Measurements from ENCODE around the gene ZMIZ2.

The ZMIZ2 gene

DNA sequence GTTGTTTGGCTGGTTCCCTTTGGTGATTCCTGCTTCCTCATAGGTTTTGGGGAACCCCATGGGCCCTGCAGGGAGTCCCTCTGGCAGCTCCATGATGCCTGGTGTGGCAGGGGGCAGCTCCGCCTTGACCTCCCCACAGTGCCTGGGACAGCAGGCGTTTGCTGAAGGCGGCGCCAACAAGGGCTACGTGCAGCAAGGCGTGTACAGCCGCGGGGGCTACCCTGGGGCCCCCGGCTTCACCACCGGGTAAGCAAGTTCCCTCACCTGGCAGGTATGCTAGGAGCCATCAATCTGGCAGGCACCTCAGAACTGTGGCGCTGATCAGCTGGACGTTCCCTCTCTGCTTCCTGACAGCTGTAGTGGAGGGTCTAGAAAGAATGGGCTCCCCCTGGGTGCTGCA, 8.3 kb downstream of the ZMIZ2 start:
- DNase-seq (ENCODE audit: low read depth), result no peak

DNA sequence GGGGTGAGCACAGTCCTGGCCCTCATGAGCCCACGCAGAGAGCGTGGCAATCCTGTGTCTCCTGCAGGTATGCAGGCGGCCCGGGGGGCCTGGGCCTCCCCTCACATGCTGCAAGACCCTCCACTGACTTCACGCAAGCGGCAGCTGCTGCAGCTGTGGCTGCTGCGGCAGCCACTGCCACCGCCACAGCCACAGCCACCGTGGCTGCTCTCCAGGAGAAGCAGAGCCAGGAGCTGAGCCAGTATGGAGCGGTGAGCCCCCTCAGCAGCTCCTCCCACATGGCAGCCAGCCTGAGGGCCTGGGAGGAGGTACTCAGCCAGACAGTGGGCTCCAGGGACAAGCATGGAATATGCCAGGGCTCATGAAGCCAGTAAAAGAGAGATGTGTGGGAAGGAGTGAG, 8.7 kb downstream of the ZMIZ2 start:
- DNase-seq (ENCODE audit: low read depth), result no peak

DNA sequence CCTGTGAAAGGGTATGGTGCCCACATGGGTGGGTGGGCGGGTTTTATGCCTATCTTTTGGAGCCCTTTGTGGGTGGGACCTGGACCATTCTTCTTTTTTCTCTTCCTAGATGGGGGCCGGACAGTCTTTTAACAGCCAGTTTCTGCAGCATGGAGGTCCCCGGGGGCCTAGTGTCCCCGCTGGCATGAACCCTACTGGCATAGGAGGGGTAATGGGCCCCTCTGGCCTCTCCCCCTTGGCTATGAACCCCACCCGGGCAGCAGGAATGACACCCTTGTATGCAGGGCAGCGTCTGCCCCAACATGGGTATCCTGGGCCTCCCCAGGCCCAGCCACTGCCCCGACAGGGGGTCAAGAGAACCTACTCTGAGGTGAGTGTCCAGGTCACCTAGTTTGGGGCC, 9.1 kb downstream of the ZMIZ2 start:
- no peak for DNase-seq (ENCODE audit: low read depth)

DNA sequence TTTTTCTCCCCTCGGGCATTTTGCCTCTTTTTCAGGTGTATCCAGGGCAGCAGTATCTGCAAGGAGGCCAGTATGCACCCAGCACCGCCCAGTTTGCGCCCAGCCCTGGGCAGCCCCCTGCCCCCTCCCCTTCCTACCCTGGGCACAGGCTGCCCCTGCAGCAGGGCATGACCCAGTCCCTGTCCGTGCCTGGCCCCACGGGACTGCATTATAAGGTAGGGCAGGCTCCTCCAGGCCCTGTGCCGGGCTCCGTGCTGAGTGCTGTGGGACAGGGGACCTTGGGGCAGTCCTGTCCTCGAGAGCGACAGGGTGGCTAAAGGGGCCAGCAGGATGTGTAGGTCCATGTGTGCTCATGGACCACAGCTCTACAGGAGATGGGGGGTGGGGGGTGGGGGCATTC, 10.6 kb downstream of the ZMIZ2 start:
- no peak for DNase-seq (ENCODE audit: low read depth)

DNA sequence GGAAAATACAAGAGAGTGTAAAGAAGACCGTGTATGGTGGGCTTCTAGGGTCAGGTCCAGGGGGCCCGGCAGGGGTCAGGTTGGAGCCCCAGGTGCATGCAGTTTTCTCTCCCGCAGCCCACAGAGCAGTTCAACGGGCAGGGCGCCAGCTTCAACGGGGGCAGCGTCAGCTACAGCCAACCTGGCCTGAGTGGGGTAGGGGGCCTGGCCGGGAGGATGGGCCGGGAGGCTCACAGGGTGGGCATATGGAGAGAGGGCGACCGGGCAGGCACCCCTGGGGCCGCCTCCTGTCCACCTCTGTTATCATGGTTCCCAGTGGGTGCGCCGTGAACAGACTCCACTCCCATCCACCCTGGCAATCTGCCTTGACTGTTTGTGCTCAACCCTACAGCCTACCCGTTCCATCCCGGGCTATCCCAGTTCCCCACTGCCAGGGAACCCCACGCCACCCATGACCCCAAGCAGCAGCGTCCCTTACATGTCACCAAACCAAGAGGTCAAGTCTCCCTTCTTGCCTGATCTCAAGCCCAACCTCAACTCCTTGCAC, 11.5 kb downstream of the ZMIZ2 start:
- DNase-seq (ENCODE audit: low read depth), result no peak

DNA sequence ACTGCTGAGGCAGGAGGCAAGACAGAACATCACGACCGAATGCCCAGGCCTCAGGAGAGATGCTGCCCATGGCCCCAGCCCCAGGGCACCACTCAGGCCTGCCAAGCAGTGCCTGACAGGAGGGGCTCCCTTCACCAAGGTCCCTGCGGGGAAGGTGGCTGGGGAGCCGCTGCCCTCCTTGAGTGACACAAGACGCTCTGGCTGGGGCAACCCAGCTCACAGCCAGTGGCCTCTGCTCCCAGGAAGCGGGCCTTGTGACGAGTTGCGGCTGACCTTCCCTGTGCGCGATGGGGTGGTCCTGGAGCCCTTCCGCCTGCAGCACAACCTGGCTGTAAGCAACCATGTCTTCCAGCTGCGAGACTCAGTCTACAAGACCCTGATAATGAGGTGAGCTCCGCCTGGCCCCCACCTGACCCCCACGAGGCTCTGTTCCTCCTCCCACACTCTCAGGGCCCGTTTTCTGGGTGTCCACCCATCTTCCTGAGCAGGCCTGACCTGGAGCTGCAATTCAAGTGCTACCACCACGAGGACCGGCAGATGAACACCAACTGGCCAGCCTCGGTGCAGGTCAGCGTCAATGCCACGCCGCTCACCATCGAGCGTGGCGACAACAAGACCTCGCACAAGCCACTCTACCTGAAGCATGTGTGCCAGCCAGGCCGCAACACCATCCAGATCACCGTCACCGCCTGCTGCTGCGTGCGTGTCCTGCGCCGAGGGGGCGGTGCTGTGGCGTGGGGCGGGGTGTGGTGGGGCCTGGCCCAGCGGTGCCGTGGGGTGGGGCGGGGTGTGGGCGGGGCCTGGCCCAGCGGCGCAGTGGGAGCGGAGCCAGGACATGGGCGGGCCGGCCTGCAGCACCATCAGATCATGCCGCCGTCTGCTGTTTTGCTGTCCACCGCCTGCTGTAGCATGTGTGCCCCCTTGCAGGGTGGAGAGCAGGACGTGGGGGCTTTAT, 12.8 kb downstream of the ZMIZ2 start:
- peak; percentile 31 for DNase-seq (ENCODE audit: low read depth)

DNA sequence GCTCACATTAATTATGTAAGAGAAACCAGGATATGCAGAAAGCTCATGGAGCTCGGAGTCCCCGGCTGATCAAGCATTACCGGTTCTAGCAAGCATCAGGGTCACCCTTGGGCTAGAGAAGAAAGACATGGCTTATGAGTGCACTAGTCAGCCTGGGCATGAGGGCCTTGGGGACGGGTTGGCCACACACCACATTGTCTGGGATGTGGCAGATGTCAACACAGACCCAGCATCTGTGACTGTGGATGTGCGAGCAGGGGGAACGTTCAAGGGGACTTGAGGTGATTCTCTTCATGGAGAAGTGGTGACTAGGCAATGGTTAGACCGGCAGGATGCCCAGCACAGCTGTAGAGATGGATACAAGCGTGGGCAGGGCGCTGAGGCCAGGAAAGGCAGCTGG, 13.7 kb downstream of the ZMIZ2 start:
- DNase-seq (ENCODE audit: low read depth), result no peak

DNA sequence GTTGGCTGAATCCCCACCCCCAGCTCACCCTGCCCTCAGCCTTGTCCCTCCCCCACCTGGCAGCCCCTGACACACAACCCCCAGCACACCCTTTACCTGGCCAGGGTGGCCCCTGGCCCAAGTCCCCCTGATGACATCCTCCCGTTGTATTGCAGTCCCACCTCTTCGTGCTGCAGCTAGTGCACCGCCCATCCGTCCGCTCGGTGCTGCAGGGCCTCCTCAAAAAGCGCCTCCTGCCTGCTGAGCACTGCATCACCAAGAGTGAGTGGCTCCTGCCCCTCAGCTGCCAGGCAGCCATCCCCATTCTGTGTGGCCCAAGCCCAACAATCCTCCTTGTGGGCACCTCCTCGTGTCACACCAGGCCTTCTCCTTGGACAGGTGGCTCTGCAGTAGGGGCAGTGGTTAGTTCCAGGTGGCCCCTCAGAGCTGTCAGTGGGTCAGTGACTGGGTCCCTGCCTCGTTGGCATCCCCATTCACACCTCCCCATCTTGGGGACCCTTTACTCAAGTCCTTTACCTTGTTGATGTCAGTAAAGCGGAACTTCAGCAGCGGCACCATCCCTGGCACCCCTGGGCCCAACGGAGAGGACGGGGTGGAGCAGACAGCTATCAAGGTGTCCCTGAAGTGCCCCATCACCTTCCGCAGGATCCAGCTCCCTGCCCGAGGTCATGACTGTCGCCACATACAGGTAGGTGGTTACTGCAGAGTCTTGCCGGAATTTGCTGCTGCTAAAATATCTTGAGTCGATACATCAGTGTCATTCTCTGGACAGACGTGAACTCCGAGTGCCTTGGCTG, 14.3 kb downstream of the ZMIZ2 start:
- no peak for DNase-seq (ENCODE audit: low read depth)

GRCh38 chr7:44764081-44764480, 15.4 kb downstream of the ZMIZ2 start:
- DNase-seq (ENCODE audit: low read depth), result no peak

DNA sequence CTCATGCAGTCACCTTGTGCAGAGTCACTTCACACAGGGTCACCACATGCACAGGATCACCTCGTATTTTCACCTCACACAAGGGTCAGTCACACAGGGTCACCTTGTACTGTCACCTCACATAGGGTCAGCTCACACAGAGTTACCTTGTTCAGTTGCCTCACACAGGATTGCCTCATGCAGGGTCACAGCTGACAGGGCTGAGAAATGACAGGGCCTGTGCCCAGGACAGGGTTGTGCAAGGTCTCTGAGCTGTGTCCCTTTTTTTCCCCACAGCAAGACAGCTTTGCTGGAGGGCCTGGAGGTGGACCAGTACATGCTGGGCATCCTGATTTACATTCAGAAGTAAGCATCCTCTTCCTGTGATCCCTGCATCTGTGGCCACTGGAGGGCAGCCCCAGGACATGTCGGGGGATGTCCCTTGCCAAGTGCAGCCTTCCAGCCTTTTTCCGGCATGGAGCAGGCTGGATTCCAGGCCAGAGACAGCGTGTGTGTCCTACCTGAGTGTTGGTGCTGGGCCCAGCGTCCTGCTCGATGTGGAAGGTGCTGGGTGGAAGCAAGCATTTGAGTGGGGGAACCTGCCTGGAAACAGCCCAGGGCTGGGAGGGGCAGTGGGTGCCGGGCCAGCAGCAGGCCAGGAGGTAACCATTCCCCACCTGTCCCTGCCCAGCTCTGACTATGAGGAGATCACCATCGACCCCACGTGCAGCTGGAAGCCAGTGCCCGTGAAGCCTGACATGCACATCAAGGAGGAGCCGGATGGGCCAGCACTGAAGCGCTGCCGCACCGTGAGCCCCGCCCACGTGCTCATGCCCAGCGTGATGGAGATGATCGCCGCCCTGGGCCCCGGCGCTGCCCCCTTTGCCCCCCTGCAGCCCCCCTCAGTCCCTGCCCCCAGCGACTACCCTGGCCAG, 16.3 kb downstream of the ZMIZ2 start:
- DNase-seq (ENCODE audit: low read depth), result no peak

DNA sequence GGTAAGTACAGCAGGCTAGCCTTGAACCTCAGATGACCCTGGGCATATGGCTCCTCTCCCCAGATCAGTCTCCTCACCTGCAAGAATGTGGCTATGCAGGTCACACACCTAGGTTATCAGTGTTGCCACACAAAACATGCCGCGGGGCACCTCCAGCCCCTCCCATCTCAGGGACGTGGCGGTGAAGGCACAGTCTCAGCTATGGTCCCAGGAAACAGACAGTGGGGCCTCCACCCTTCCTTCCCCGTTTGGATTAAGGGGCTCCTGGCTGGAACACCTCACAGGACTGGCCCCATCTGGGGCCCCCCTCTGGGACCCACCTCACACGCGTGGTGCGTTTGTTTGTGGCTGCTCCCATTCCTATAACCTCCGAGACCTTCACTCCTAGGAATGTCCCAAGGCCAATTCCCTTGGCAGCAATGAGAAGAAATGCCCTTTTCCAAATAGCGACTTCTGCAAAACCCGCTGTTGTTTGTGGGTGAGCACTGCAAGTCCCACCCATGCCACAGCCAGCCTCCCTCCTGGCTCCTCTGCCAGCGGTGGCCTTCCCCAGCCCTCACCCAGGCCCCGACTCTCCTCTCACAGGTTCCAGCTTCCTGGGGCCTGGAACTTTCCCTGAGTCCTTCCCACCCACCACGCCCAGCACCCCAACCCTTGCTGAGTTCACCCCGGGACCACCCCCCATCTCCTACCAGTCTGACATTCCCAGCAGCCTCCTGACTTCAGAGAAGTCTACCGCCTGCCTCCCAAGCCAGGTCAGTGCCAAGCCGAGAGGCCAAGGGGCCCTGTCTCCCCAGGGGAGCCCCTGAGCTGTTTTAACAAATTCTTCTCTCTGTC, 17.1 kb downstream of the ZMIZ2 start:
- no peak for DNase-seq (ENCODE audit: low read depth)

- no peak for DNase-seq (ENCODE audit: low read depth)
These were observed 17.8 kb downstream of the ZMIZ2 start for GRCh38 chr7:44766416-44766801.

GRCh38 chr7:44767134-44767911, 18.7 kb downstream of the ZMIZ2 start:
- no peak for DNase-seq (ENCODE audit: low read depth)

DNA sequence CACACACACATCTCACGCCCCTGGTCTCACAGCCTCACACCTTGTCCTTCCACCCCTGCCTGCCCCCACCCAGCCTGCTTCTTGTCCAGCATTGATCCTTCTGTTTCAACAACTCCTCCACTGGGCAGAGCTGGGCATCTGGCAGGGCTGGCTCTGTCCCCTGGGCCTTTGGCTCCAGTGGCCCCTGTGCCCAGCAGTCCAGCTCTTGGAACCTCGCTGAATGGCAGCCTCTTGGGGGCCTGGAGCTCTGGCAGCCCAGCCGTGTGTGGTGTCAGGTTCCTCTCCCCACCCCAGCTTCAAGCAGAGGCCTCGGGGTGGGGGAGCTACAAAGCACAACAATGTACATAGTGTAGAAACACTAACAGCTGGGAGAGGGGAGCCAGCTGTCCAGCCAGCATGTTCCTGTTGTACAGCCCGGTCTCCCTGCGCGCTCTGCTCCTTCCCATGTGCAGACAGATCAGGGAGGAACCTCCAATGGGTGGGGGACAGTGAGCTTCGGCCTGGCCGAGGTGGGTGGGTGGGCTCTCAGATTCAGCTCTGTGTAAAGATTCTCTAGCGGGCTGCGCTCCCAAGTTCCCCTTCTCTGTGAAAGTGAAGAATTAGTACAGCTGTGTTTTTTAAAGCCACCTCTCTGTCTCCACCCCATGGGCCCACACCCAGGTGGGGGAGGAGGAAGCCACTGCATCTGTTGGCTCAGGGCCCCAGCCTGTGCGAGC, 19.4 kb downstream of the ZMIZ2 start:
- peak; percentile 52 for DNase-seq (ENCODE audit: low read depth)

DNA sequence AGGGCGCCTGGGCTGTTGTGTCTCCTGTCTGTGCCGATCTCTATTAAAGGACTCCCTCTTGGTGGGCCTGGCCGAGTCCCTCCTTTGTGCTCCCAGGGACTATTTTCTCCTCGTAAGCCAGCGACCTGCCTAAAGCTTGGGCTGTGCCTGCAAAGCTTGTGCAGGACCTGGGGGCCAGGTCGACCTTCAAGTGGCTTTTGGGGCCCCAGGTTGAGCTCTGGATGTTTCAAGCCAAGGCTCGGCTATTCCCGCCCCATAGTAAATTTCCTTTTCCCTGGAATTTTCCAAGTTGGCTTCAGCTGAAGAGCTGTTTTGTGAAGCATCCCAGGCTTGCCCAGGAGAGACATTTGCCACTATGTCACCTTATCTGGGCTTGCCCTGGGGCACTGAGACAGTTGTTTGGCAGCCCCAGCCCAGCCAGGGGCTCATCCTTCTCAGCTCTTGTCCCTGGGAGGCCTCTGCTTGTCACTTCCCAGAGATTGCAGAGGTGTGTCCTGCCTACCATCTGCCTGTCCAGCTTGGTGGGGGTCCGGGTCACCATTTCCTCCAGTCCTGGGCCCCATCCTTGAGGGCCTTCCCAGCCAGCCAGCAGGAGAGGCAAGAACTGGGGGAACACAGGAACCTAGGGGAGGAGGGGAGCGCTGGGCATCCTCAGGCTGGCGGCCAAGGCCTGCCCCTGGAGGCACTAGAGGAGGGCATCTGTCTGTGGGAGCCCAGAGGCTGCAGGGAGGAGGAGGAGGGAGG, 20.2 kb downstream of the ZMIZ2 start:
- DNase-seq (ENCODE audit: low read depth), result no peak

- no peak for DNase-seq (ENCODE audit: low read depth)
These were observed 20.7 kb downstream of the ZMIZ2 start for GRCh38 chr7:44769376-44769775.

DNA sequence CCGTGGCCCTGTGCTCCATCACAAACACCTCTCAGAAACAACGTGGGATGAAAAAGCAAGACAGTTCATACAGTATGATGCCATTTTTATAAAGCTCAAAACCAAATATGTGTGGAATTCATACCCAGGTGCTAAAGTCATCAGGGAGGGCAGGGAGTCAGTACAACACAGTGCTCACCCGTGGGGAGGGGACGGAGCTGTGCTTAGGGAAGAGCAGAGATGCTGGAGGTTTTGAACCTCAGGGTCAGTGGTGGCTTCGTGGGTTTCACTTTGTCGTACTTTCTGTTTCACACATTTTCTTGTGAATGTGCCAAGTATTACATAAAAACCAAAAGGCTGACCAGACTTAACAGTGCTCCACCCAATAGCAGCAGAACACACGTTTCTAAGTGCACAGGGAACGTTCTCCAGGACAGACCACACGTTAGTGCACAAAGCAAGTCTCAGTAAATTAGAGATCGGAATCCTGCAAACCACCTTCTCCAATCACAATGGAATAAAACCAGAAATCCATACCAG, 21.2 kb downstream of the ZMIZ2 start:
- DNase-seq (ENCODE audit: low read depth), result peak; percentile 21

DNA sequence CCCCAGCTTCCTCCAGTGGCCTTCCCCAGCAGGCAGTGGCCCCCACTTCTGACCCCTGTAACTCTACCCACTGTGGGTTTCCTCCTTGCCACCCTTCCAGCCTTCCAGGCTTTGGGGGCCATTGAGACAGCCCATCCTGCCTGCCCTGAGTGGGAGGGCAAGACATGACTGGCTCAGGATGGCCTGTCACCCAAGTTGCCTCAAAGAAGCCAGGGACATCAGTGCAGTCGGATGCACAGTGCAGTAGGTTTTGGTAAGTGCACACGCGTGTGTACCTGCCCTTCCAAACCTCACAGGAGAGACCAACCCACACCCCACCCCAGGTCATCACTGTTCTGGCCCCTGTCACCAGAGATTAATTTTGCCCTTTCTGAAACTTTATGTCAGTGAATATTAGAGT, 22.7 kb downstream of the ZMIZ2 start:
- no peak for DNase-seq (ENCODE audit: low read depth)

DNA sequence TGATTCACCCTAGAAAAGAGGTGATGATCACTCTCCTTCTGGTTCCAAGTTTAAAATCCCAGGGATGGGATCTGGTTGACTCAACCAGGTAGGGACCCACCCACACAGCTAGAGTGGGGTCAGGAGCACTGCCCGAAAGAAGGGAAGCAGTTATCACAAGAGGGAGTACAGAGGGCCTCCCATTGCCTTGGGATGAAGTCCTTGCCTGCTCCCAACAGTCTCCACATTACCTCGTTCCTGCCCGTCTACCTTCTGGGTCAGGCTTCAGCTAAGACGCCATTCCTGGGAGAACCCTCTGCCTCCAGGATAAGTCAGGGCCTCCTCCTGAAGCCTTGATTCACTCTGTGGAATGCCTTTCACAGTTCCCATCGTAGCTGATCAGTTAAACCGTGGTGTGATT, 23.8 kb downstream of the ZMIZ2 start:
- DNase-seq (ENCODE audit: low read depth), result no peak

All from fibroblast of gingiva (primary cell).